ENCODE results near the gene ZNF750.

GRCh38 chr17:82783498-82783897 lies 56.3 kb downstream of the ZNF750 start:
- TF ChIP-seq REST (IDR thresholded peaks at IDR 0.05; ENCODE audit: low read depth) (no peak), TAF1 (IDR thresholded peaks at IDR 0.05; ENCODE audit: low read depth) (no peak), RAD21 (IDR thresholded peaks at IDR 0.05; ENCODE audit: low read depth) (no peak)
